Stromal cell of bone marrow (primary cell): ENCODE measurements around the gene ARHGAP44.

ENCODE experiments used
- DNase-seq: peaks from one replicate; pipeline ENCODE4 v3.0.0-alpha.2; 2012; ENCODE audit warnings: low read depth

ARHGAP44 gene

DNA sequence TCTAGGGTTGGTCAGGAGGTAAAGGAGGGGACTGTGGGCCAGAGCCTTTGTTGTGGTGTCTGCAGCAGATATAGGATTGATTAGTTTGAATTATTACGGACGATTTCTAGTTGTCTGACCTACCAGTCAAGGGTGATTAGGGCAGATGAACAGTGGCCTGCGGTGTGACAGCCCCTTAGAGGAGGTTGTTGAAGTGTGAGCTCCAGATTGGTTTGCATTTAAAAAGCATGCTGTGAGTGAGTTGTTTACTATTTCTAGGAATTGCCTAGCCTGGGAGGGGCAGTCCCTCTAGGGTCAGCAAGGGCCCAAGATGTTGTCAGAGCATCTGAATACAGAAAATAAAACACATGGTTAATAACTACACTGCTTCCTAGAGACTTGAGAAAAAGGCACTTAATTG lies 108.8 kb downstream of the ARHGAP44 start:
- no peak for DNase-seq

- DNase-seq, result no peak
These were observed 110.3 kb downstream of the ARHGAP44 start for GRCh38 chr17:12899604-12900003.

- no peak for DNase-seq
These were observed 111.2 kb downstream of the ARHGAP44 start for GRCh38 chr17:12900474-12900873.

GRCh38 chr17:12902046-12902445 lies 112.7 kb downstream of the ARHGAP44 start:
- no peak for DNase-seq

DNA sequence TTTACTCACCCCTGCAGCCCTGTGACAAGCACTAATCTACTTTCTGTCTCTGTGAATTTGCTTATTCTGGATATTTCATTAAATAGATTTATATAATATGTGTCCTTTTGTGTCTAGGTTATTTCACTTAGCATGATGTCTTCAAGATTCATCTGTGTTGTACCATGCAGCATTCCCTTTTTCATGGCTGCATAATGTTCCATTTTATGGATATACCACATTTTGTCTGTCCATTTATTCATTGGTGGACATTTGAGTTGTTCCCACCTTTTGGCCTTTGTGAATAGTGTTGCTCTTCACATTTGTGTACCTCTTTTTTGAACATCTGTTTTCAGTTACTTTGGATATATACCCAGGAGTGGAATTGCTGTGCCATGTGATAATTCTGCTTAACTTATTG lies 118.2 kb downstream of the ARHGAP44 start:
- no peak for DNase-seq

GRCh38 chr17:12909046-12909445 lies 119.7 kb downstream of the ARHGAP44 start:
- DNase-seq, result no peak

- no peak for DNase-seq
These were observed 120.2 kb downstream of the ARHGAP44 start for GRCh38 chr17:12909511-12909910.

DNA sequence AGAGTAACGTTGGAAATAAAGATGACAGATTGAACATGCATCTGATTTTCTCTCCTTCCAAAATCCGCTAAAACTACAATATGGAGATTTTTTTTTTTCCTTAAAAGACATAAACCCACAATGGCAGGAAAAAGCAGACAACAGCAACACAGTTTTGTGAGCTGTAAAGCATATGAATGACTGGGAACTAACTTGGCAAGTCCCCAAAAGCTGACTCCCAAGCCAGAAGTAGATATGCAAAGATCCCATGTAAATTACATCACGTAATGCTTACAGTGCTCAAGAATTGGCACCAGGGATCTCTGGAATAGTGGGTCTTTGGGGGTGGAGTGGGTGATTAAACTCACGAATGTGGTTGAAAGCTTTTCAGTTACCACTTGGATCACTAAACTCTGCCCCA lies 121.9 kb downstream of the ARHGAP44 start:
- DNase-seq, result no peak

- no peak for DNase-seq
These were observed 128.1 kb downstream of the ARHGAP44 start for GRCh38 chr17:12917399-12917798.

- DNase-seq, result no peak
These were observed 128.8 kb downstream of the ARHGAP44 start for GRCh38 chr17:12918142-12918541.

- DNase-seq, result no peak
These were observed 132.8 kb downstream of the ARHGAP44 start for GRCh38 chr17:12922120-12922519.

- DNase-seq, result no peak
These were observed 135.3 kb downstream of the ARHGAP44 start for GRCh38 chr17:12924614-12925013.

- DNase-seq, result no peak
These were observed 137.7 kb downstream of the ARHGAP44 start for GRCh38 chr17:12927001-12927400.

DNA sequence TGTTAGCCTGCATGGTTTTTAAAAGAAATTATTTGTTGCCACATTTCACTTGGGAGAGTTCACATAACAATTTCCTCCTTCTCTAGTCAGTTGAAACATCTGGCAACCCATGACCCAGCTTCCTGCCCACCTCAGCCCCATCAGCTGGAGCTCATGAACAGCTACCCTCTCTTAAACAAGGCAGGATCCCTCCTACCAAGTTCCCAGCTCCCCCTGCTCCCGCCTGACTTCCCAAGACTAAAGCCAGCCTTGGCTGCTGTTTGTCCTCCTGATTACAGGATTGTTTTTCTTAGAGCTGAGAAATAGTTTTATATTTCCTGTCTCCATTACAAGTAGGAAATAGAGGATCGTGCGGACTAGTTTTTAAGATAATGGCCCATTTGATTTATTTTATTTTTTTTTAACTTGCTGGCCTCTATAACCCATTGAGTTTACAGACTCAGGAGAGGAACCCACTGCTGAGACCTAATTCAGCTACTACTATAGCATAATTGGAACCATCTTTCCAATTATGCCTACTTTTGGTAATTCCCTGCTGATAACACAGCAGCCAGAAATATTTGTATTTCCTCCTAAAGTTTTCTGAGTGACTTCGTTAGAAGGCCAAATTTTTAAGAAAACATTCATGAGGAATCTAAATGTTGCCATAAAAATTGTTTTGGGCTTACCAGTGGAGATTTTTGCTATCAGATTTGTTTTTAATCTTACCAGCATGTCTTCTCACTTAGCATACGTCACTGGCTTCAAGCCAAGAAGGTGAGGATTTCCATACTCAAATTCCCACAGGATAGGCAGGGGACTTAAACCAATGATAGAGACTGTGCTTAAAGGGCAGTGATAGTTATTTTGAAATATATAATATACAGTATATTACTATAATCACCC lies 138.5 kb downstream of the ARHGAP44 start:
- DNase-seq, result no peak

GRCh38 chr17:12928736-12929135 lies 139.4 kb downstream of the ARHGAP44 start:
- no peak for DNase-seq

GRCh38 chr17:12936501-12936900 lies 147.2 kb downstream of the ARHGAP44 start:
- DNase-seq, result no peak

DNA sequence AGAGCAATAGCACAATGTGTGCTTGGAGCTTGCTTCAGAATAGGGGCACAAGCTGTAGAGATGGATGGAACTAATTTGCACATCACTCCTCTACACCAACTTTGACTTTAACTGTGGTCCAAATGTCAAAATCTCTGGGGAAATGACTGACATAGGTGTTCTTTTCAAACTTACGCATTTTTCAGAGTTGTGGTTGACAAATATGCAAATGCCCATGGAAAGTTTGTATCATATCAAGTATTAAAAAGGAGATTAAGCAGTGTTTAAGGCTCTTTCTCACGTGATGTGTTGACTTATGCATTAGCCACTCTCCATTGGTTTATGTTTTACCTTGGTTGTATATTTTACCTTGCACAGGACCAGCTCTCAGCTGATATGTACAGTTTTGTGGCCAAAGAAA lies 151.4 kb downstream of the ARHGAP44 start:
- DNase-seq, result no peak

DNA sequence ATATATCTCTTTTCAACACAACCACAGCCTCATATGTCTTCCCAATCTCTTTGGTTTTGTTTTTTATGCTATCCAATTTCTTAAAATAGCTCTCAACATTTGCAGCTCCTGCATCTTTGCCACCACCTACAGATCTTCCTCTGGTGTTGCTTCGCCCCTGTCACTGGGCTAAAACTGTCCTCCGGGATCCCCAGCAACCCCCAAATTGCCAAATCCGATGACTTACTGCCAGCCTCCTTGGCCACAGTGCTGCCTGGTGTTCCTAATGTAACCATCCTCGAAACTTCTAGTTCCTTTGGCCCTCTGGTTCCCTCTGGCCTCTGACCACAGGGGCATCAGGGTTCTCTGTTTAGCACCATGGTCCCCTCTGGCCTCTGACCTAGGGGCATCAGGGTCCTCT lies 157.7 kb downstream of the ARHGAP44 start:
- no peak for DNase-seq

DNA sequence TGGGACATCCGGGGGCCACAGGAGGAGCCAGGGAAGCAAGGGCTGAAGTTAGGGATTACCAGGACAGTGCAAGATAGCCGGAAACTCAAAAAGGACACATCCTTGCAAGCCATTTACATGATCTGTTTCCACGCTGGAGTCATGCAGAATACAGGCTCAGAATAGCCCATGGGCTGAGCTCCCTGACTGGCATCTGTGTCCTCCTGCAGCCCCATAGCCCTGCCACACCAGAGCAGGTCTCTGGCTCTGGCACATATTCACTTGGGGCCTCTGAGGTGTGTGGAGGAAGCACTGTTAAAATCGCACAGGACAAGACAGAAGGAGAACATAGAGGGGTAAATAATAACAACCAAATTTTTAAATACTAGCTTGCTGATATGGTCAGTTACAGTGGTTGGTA lies 162.7 kb downstream of the ARHGAP44 start:
- DNase-seq, result no peak

DNA sequence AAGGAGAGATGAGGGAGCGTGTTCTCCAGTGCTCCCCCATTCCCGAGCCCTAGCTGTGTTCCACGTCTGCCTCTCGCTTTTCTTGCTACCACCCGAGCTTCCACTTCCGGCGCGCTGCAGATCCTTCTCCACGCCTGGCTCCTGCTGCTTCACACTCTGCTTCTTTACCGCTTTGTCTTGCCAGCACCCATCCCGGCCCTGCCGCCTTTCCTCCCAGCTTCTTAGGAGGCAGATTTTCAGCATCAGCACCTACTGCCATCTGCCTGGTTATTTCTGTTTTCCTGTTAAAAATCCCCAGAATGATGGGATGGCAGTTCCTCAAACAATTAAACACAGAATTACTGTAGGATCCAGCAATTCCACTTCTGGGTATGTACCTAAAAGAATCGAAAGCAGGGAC lies 163.9 kb downstream of the ARHGAP44 start:
- DNase-seq, result no peak

GRCh38 chr17:12955521-12955920 lies 166.2 kb downstream of the ARHGAP44 start:
- DNase-seq, result no peak

DNA sequence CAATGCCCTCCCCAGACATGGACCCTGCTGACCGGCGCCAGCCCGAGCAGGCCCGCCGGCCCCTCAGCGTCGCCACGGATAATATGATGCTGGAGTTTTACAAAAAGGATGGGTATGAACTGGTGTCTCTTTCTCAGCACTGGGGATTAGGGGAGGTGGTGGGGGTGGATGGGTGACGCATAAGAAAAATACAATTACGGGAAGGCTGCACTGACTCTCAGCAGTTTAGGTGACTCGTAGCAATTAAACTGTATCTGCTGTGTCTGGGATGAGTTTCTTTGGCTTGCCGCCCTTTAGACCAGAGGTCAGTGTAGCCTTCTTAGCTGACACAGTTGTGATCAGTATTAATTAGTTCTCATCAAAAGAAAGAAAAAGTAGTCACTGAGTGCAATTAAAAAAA lies 169.5 kb downstream of the ARHGAP44 start:
- DNase-seq, result peak; percentile 54

DNA sequence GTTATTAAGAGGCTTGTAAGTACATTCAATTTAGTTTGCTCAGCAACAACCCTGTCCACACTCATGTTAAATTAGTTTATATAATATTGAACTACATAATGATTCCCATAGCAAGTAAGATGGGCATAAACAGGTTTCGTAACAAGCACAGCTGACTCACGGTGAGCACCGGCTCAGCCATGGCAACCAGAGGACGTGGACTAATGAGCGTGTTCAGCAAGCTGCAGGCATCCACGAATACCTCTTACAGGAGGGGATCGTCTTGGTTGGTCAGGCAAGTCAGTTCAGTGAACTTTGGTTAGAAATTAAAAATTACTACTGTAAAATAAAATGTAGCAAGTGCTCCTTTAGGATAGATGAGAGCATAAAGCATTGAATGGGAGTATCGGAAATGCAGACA lies 170.1 kb downstream of the ARHGAP44 start:
- peak; percentile 40 for DNase-seq

DNA sequence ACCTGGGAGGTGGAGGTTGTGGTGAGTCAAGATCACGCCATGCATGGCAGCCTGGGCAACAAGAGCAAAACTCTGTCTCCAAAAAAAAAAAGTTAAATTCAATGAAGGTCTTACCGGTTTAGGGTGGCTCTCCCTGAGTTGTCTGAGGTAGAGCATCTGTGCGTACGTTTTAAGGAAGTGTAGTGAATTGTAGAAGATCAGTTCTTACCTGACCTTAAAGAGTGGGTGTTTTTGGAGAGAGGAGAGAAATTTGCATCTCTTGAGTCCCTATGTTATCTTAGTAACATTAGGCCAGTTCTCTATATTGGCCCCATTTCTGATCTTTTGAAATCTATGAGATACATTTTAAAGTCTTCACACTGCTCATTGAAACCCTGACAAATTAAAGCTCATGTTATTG lies 172.4 kb downstream of the ARHGAP44 start:
- no peak for DNase-seq
